Measurements from ENCODE around the gene ZNFX1.
"Not testable (repeated sequence)": the region's sequence is repeated elsewhere in the genome, so short reads cannot be mapped to it uniquely, and the experiment has no call there.

Gene ZNFX1

DNA sequence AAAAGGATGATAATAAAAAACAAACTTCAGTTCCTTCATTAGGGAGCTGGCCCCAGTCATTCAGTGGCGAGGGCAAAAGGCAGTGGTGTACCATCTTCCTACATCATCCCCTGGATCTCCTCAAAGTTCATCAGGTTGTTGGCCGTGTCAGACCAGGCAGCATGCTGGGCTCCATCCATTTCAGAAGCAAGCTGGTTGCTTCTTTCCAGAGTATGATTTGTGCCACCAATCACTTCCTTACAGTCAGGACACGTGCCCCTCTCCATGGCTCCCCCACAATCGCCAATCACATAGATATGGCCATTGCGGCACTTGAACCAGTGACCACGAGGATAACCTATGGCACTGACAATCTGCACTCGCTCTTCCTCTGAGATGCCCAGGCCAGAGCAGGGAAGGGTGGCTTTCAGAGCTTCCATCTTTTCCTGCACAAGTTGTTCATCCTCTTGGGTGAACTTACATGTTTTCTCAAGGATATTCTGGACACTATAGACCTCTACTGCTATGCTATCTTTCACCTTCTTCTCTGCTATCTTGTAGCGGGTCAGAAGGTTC is 30.6 kb downstream of the ZNFX1 start:
- no peak for DNase-seq

- peak; percentile 22 for DNase-seq
Observed at GRCh38 chr20:49245921-49246740, 31.7 kb downstream of the ZNFX1 start.

- no peak for DNase-seq
Observed at GRCh38 chr20:49237531-49237930, 40.3 kb downstream of the ZNFX1 start.

- no peak for DNase-seq
Observed at GRCh38 chr20:49236301-49236700, 41.6 kb downstream of the ZNFX1 start.

GRCh38 chr20:49234831-49235230 is 43.0 kb downstream of the ZNFX1 start:
- no peak for DNase-seq

- DNase-seq = no peak
Observed at GRCh38 chr20:49233226-49233625, 44.6 kb downstream of the ZNFX1 start.

GRCh38 chr20:49231471-49231870 is 46.4 kb downstream of the ZNFX1 start:
- DNase-seq = no peak

- peak; percentile 70 for DNase-seq
Observed at GRCh38 chr20:49230561-49231133, 47.2 kb downstream of the ZNFX1 start.

GRCh38 chr20:49230021-49230420 is 47.8 kb downstream of the ZNFX1 start:
- no peak for DNase-seq

GRCh38 chr20:49229381-49229780 is 48.5 kb downstream of the ZNFX1 start:
- no peak for DNase-seq

- no peak for DNase-seq
Observed at GRCh38 chr20:49228676-49229075, 49.2 kb downstream of the ZNFX1 start.

DNA sequence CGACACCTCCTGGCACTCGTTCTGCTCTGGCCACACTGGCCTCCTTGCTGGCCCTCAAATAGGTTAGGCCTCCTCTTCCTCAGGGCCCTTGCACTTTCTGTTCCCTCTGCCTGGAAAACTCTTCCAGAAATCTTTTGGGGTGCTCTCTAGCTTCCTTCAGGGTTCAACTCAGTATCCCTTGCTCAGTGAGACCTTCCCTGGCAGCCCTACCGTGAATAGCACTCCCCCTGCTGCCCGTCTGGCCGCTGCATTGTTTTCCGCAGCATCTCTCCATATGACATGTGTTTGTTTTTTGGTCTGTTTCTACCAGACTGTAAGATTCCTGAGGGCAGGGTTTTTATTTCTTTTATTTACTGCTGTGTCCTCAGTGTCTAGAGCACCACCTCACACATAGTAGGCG is 52.0 kb downstream of the ZNFX1 start:
- no peak for DNase-seq

DNA sequence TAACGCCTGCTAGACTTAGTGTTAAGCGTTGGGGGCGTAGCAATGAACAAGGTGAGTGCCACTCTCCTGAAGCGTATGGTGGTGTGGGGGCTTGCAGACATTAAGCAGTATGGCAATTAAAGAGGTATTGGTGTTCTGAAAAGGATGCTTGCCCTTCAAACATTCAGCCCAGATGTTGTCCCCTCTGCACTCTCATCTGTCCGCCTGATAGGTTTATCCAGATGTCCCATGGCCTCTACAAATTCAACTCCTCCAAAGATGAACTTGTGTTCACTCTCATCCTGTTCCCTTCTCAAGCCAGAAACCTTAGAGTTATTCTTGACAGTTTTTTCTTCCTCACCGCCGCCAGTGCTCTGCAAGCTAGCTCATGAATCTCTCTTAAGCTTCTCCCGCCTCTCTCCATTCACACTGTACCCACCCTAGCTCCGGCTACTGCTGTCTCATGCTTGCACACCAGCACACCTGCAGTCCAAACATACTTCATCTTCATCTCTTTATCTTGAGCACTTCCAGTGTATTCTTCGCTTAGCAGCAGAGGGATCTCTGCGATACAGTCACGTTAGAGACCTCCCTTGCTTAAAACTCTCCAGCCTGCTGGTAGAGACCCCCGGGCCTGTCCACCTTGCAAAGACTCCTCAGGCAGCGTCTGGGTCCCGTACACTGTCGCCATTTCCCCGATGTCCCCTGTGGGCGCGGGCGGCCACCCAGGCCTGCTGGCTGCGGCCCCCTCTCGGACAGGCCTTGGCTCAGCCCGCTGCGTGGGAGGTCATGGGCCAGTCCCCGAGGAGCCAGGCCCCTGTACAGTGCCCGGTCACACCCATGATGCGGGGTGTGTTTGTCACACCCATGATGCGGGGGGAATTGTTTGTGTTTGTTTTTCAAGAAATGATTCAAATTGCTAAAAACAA is 57.7 kb downstream of the ZNFX1 start:
- no peak for DNase-seq

GRCh38 chr20:49219091-49219923 is 58.5 kb downstream of the ZNFX1 start, which contains the start of gene DDX27:
Gene DDX27 (plus strand): TSS chr20:49219416. CDS start chr20:49219449, 33 bp downstream.
- DNase-seq = peak; percentile 99

GRCh38 chr20:49218739-49219090 is 59.1 kb downstream of the ZNFX1 start:
- not testable (repeated sequence) for DNase-seq

DNA sequence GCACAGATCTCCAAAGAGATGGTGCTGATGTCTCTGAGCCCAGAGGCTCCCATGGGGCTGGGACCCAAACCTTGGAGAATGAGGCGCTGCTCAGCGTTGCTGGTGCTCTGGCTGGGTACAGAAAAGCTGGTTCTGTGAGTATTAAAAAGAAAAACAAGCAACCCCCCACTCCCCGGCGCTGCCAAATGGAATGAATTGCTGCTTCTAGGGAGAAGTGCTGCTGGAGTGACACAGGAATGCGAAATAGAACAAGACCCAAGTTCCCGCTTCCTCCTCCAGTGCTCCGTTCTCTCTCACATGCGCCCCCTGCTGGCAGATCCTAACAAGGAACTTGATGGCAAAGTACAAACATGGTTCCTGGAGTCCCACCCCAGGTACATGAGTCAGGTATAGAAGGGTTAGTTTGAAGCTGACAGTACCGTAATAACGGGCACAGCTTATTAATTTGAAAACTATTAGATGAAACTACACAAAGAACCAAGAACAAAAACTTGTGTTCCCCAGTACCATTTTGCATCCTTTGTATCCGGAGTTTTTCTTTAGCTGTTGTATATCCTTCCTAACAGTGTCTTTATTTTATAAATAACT is 60.8 kb downstream of the ZNFX1 start:
- peak; percentile 97 for DNase-seq

DNA sequence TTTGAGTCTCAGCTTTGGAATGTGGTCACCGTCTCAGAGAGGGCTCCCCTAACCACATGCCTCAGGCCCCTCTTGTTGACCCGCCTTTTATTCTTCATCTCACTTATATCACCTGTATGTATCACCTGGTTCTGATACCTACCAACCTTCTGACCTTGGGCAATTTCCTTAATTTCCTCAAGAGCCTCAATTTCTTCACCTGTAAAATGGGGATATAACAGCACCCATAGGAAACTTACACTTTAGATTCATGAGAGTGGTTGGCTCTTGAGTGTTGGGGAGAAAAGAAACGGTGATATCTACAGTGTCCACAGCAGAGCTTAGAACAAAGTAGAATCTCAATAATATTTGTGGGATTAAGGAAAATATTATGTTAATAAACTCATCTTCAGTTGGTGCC is 62.6 kb downstream of the ZNFX1 start:
- no peak for DNase-seq

- DNase-seq = peak; percentile 32
Observed at GRCh38 chr20:49214571-49214970, 63.3 kb downstream of the ZNFX1 start.

GRCh38 chr20:49210757-49211110 is 67.1 kb downstream of the ZNFX1 start:
- no peak for DNase-seq

DNA sequence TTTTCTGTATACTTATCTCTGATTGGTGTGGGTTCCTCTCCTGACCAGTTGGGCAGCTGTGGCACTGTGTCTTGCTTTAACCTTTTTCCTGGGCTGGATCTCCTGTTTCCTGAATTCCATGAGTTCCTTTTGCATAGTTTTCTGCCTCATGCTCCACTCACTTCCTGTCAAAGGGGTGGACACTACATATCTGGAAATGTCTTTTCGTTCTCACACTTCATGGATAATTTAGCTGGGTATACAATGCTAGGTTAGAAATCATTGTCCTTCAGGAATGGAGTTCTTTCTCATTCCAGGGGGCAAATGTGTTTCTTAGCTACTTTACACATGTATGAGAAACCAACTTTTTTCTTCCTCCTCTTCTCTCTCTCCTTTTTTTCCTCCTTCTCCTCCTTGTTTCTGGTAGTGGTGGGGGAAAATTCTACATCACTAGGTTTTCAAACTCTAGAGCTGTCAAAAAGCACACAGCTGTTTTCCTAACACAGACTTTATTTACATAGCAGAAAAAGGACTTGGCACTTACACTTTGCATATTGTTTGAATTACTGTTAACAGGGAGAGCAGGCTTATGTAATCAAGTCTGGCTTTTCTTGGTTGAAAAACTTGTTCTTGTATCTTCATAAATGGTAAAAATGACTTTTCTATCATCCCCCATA is 67.6 kb downstream of the ZNFX1 start:
- DNase-seq = no peak

- DNase-seq = no peak
Observed at GRCh38 chr20:49207076-49207475, 70.8 kb downstream of the ZNFX1 start.
